OCI-LY1 (cell line): ENCODE measurements around the gene POU6F2.

Experiments used
- H2AFZ ChIP-seq: fragments of 200-600 bp; sonication (generic), shearing (Covaris generic); 2 replicates; pipeline ENCODE4 v1.6.0; 2014; ENCODE audit warnings: antibody characterized with exemption, mild to moderate bottlenecking, low read length
- H3F3A ChIP-seq: fragments of 200-600 bp; sonication (generic), shearing (Covaris generic); 2 replicates; pipeline ENCODE4 v1.6.0; 2014; ENCODE audit warnings: mild to moderate bottlenecking, antibody characterized with exemption, low read length, moderate library complexity; ENCODE audit not compliant: insufficient read depth
- H3K27ac ChIP-seq: fragments of 200-600 bp; sonication (generic); 2 replicates; pipeline ENCODE4 v1.5.1; 2014; ENCODE audit warnings: low read length, mixed run types, mild to moderate bottlenecking, low read depth; ENCODE audit not compliant: poor library complexity, severe bottlenecking
- H3K27me3 ChIP-seq: fragments of 200-600 bp; sonication (generic); 2 replicates; pipeline ENCODE4 v1.6.0; 2014; ENCODE audit warnings: antibody characterized with exemption, mild to moderate bottlenecking, low read length, moderate library complexity; ENCODE audit not compliant: insufficient read depth
- H3K36me3 ChIP-seq: fragments of 200-600 bp; sonication (generic); 2 replicates; pipeline ENCODE4 v1.6.1; 2014; ENCODE audit warnings: mild to moderate bottlenecking, antibody characterized with exemption, low read length, moderate library complexity, mixed read lengths; ENCODE audit not compliant: insufficient read depth
- H3K4me1 ChIP-seq: fragments of 200-600 bp; sonication (generic); 2 replicates; pipeline ENCODE4 v1.5.1; 2014; ENCODE audit warnings: mild to moderate bottlenecking, low read length, moderate library complexity; ENCODE audit not compliant: insufficient read depth, severe bottlenecking
- H3K4me2 ChIP-seq: fragments of 200-600 bp; sonication (generic), shearing (Covaris generic); 2 replicates; pipeline ENCODE4 v1.6.1; 2014; ENCODE audit warnings: low read length
- H3K4me3 ChIP-seq: fragments of 200-600 bp; sonication (generic); 2 replicates; pipeline ENCODE4 v1.5.1; 2014; ENCODE audit warnings: low read length, low read depth, mild to moderate bottlenecking, mixed read lengths; ENCODE audit not compliant: poor library complexity, severe bottlenecking
- H3K79me2 ChIP-seq: fragments of 200-600 bp; shearing (Covaris generic); 2 replicates; pipeline ENCODE4 v1.6.1; 2016; ENCODE audit warnings: mixed run types, low read length, mixed read lengths; ENCODE audit not compliant: insufficient read depth
- H3K9ac ChIP-seq: fragments of 200-600 bp; sonication (generic), shearing (Covaris generic); 2 replicates; pipeline ENCODE4 v1.6.1; 2014; ENCODE audit warnings: mild to moderate bottlenecking, low read length, mixed read lengths
- H3K9me2 ChIP-seq: fragments of 200-600 bp; sonication (generic), shearing (Covaris generic); 2 replicates; pipeline ENCODE4 v1.6.1; 2014; ENCODE audit warnings: low read depth, mild to moderate bottlenecking, low read length, mixed read lengths
- H3K9me3 ChIP-seq: fragments of 200-600 bp; shearing (Covaris generic); 2 replicates; pipeline ENCODE4 v1.6.1; 2014; ENCODE audit warnings: low read length, mixed read lengths
- H4K20me1 ChIP-seq: fragments of 200-600 bp; sonication (generic), shearing (Covaris generic); 2 replicates; pipeline ENCODE4 v1.6.0; 2016; ENCODE audit warnings: mild to moderate bottlenecking, low read length; ENCODE audit not compliant: insufficient read depth
- EZH2 ChIP-seq: fragments of 200-600 bp; sonication (generic), shearing (Covaris generic); IDR thresholded peaks from 2 replicates; pipeline ENCODE4 v1.8.0; 2017; ENCODE audit warnings: borderline replicate concordance, mixed run types, mild to moderate bottlenecking, antibody characterized with exemption, low read length, moderate library complexity, mixed read lengths
- TF ChIP-seq, protein P1 (sequence below): fragments of 200-600 bp; sonication (generic), shearing (Covaris generic); IDR thresholded peaks from 2 replicates; pipeline ENCODE4 v1.5.1; 2017; ENCODE audit warnings: mild to moderate bottlenecking, antibody characterized with exemption, low read length, moderate library complexity, mixed read lengths

Gene POU6F2

DNA sequence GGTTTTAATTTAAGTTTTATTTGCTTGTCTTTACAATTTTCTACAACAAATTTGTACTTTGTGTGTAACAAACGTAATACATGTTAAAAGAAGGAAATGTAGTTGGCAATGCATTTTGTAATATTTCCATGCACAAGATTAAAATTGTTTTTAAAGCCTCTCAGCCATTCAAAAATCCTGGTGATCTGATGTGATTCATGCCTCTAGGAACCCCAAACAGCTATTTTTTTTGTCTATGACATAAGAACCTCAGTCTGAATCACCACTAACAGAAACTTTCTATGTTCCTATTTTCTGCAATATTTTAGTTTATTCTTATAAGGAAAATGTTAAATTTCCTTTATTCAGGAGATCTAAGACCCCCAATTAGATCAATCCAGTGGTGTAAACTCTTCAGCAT, 405.4 kb downstream of the POU6F2 start:
- no peak overlapping the region for H3K27ac ChIP-seq
- no peak overlapping the region for H3K9ac ChIP-seq
- no peaks in the 10 kb centered on the region for H3K4me1 ChIP-seq
- H2AFZ ChIP-seq: no peak overlapping the region
- no peak overlapping the region for H3K4me2 ChIP-seq
- H4K20me1 ChIP-seq: no peaks in the 10 kb centered on the region
- TF ChIP-seq EZH2: no peak
- TF ChIP-seq, protein P1, sequence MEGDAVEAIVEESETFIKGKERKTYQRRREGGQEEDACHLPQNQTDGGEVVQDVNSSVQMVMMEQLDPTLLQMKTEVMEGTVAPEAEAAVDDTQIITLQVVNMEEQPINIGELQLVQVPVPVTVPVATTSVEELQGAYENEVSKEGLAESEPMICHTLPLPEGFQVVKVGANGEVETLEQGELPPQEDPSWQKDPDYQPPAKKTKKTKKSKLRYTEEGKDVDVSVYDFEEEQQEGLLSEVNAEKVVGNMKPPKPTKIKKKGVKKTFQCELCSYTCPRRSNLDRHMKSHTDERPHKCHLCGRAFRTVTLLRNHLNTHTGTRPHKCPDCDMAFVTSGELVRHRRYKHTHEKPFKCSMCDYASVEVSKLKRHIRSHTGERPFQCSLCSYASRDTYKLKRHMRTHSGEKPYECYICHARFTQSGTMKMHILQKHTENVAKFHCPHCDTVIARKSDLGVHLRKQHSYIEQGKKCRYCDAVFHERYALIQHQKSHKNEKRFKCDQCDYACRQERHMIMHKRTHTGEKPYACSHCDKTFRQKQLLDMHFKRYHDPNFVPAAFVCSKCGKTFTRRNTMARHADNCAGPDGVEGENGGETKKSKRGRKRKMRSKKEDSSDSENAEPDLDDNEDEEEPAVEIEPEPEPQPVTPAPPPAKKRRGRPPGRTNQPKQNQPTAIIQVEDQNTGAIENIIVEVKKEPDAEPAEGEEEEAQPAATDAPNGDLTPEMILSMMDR: no peak
- H3K27me3 ChIP-seq: no peaks in the 10 kb centered on the region
- no peaks in the 10 kb centered on the region for H3K79me2 ChIP-seq
- no peak overlapping the region for H3K4me3 ChIP-seq
- no peaks in the 10 kb centered on the region for H3K9me2 ChIP-seq
- H3K9me3 ChIP-seq: no peaks in the 10 kb centered on the region
- no peaks in the 10 kb centered on the region for H3F3A ChIP-seq
- no peaks in the 10 kb centered on the region for H3K36me3 ChIP-seq

- no peaks in the 10 kb centered on the region for H3K79me2 ChIP-seq
- H4K20me1 ChIP-seq: no peaks in the 10 kb centered on the region
- H3K4me2 ChIP-seq: no peak overlapping the region
- no peaks in the 10 kb centered on the region for H3K36me3 ChIP-seq
- TF ChIP-seq, protein P1: no peak
- TF ChIP-seq EZH2: no peak
- no peak overlapping the region for H3K4me3 ChIP-seq
- no peaks in the 10 kb centered on the region for H3F3A ChIP-seq
- no peaks in the 10 kb centered on the region for H3K9me3 ChIP-seq
- H2AFZ ChIP-seq: no peak overlapping the region
- no peak overlapping the region for H3K9ac ChIP-seq
- no peaks in the 10 kb centered on the region for H3K9me2 ChIP-seq
- H3K27me3 ChIP-seq: no peaks in the 10 kb centered on the region
- H3K4me1 ChIP-seq: no peaks in the 10 kb centered on the region
- no peak overlapping the region for H3K27ac ChIP-seq
These were observed 406.7 kb downstream of the POU6F2 start for GRCh38 chr7:39384386-39384785.

DNA sequence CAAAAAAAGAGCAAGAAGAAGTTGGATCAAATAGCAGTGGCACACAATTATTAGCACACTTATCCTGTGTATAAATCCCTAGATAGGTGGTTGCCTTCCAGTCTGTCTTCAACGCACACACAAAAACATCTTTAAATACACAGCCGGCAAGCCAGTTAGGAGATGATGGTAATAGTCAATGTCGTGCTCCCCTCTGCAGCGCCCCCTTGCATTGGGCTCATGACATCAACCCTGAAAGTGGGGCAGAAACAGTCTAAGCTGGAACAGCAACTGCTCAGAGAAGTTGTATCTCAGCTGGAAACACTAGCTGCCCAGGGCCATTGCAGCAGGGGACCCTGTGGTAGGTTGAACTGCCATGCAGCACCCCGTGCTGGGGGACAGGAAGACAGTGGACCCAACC, 409.0 kb downstream of the POU6F2 start:
- Histone ChIP-seq H3K4me1 (no peaks in the 10 kb centered on the region), H3K9me2 (no peaks in the 10 kb centered on the region), H3F3A (no peaks in the 10 kb centered on the region), H3K79me2 (no peaks in the 10 kb centered on the region), H3K4me3 (no peak overlapping the region), H2AFZ (no peak overlapping the region), H3K9me3 (no peaks in the 10 kb centered on the region), H3K27ac (no peak overlapping the region), H3K27me3 (no peaks in the 10 kb centered on the region), H3K9ac (no peak overlapping the region), H3K36me3 (no peaks in the 10 kb centered on the region), H4K20me1 (no peaks in the 10 kb centered on the region), H3K4me2 (no peak overlapping the region)
- no peak for TF ChIP-seq EZH2
- TF ChIP-seq, protein P1: no peak; the same call in 1 of the 2 replicates
